Natural killer cell (primary cell): Measurements from ENCODE around the gene SNX5. TPM values are rescaled to one million over a fixed set of nuclear protein-coding genes. Genes with fewer than 3 reads are reported as not detected.
A peak's percentile ranks its signal among the peaks of the same experiment; 100 is the strongest.

Experiments
- ATAC-seq, 3 donors: fragments of 150-1000 bp in 2 of 3; fragments of 200-7000 bp in 1 of 3; cut with Tn5 transposase; 1 replicate in 1 of 3; 2 replicates in 2 of 3; pipeline ENCODE4 v1.10.0; 2021; ENCODE audit warnings: mild to moderate bottlenecking in 2 of 3, moderate library complexity in 2 of 3
- DNase-seq, 2 donors: peaks; one replicate each; pipeline versions ENCODE4 v3.0.0 to v3.0.0-alpha.2; 2013 to 2021; ENCODE audit warnings: mixed read lengths in 1 of 2
- H3K27ac ChIP-seq: one replicate; pipeline ENCODE4 v1.5.1; 2013; ENCODE audit warnings: mild to moderate bottlenecking, low read length
- H3K27me3 ChIP-seq: one replicate; pipeline ENCODE4 v1.6.1; 2013; ENCODE audit warnings: low read length; ENCODE audit not compliant: control insufficient read depth, insufficient read depth
- H3K36me3 ChIP-seq: one replicate; pipeline ENCODE4 v1.6.1; 2013; ENCODE audit warnings: low read length; ENCODE audit not compliant: control insufficient read depth, insufficient read depth
- H3K4me1 ChIP-seq: one replicate; pipeline ENCODE4 v1.6.1; 2013; ENCODE audit warnings: low read length; ENCODE audit not compliant: control insufficient read depth, insufficient read depth
- H3K4me3 ChIP-seq: one replicate; pipeline ENCODE4 v1.5.1; 2013; ENCODE audit warnings: low read length
- H3K9me3 ChIP-seq: one replicate; pipeline ENCODE4 v1.6.1; 2013; ENCODE audit warnings: low read length; ENCODE audit not compliant: control insufficient read depth, insufficient read depth
- H3K27ac Mint-ChIP-seq, 2 donors: one replicate each; pipeline ENCODE4 v1.8.0; 2022; ENCODE audit warnings: mild to moderate bottlenecking in 2 of 2, mixed read lengths in 2 of 2, moderate library complexity in 1 of 2
- H3K27me3 Mint-ChIP-seq, 2 donors: one replicate each; pipeline ENCODE4 v1.8.0; 2022; ENCODE audit warnings: low read depth in 2 of 2, mixed read lengths in 2 of 2
- H3K36me3 Mint-ChIP-seq: one replicate; pipeline ENCODE4 v1.8.0; 2022; ENCODE audit warnings: mixed read lengths
- H3K4me1 Mint-ChIP-seq, 2 donors: one replicate each; pipeline ENCODE4 v1.8.0; 2022; ENCODE audit warnings: mixed read lengths in 2 of 2
- H3K4me3 Mint-ChIP-seq: one replicate; pipeline ENCODE4 v1.8.0; 2022; ENCODE audit warnings: mild to moderate bottlenecking, moderate library complexity, mixed read lengths
- H3K9me3 Mint-ChIP-seq, 2 donors: one replicate each; pipeline ENCODE4 v1.8.0; 2022; ENCODE audit warnings: mixed read lengths in 2 of 2
- CTCF ChIP-seq: fragments of 200-600 bp; IDR thresholded peaks from one replicate; pipeline ENCODE4 v1.8.0; 2022; ENCODE audit warnings: antibody characterized with exemption
- WGBS: methylation state at CpG from one replicate; pipeline ENCODE4 v1.1.7; 2013; ENCODE audit warnings: missing lambda C conversion rate; ENCODE audit not compliant: insufficient coverage; 5-methylcytosine and 5-hydroxymethylcytosine counted together
- intact Hi-C: fragments of 100-400 bp; cut with micrococcal nuclease; formaldehyde crosslinking; loops from one replicate; pipeline ENCODE4 v1.14.2; 2022
- total RNA-seq, 4 donors: library from RNA; stranded (reverse); fragments of 120-200 nt in 1 of 4; gene quantifications; one replicate each; pipeline versions ENCODE4 v1.2.3 to v1.2.4, GENCODE V29; 2013 to 2022

The SNX5 gene
- total RNA-seq: 10 to 100 TPM; 62.3 to 85.4 (median 72.1) TPM
- 159 TPM for total RNA-seq (2013)

DNA sequence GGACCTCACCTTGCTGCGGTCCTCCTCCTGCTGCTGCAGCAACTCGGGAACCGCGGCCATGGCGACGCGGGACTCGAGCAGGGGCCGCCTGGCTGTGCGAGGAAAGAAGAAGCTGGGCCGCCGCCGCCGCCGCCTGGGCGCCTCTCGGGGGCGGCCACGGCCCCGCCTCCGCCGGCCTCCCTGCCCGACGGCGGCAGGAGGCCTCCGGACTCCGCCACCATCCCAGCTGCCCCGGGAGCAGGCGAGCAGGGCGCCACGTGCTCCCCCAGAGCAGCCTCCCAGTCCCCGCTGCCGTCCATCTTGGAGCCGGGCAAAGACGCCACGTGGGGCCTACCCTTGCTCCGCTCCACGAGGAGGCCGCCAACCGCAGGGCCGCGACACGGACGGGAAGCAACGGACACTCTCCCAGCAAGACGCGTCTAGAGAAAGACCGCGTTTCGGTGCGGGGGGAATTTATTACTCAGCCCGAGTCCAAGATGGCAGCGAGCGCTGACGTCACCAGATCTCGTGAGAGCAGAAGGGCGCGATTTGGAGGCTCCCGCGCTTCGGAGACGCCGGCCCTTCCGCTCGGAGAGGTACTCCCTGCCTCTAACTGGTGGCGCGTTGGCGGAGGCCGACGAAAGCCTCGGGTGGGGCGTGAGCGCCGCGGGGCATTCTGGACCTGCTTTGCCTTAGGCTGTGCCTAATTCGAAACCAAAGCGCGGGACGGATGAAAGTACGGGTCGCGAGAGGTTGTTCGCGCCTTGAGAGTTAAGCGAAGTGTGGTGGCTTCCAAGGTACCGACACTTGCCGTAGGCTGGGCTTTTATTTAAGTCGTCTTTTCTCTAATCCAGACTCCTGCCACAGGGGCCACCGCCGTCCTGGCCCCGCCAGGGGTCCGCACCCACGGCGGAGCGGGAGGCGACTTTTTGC, at the start of gene SNX5, which contains the start of gene MGME1:
TSS of gene SNX5 (minus strand) at position 429 of the 912 bp plus-strand sequence. CDS start at position 60, 369 bp downstream.
TSS of gene MGME1 (plus strand) at position 653 of the 912 bp plus-strand sequence. CDS start 842 bp downstream, outside the sequence.
- peaks cover 80 to 83% of the 10 kb centered on the region in 2 donors for H3K4me1 Mint-ChIP-seq
- peak within 1 kb of the TSS; percentile 88 for H3K4me3 ChIP-seq
- H3K27ac Mint-ChIP-seq: peak within 1 kb of the TSS; percentile 95 to 98
- peak within 1 kb of the TSS; percentile 98 for H3K4me3 Mint-ChIP-seq
- no peak for TF ChIP-seq CTCF
- no peaks in the 10 kb centered on the region for H3K27me3 ChIP-seq
- H3K36me3 ChIP-seq: no peaks in the 10 kb centered on the region
- ATAC-seq (peak; percentile 87 to 97 (median 91)), DNase-seq (peak; percentile 99)
- no peaks in the 10 kb centered on the region for H3K9me3 ChIP-seq
- intact Hi-C loops: loop anchor here (2.0 to 10.0 kb wide), 7 partner anchors 30 to 1234 kb away; partner anchors contain the start of genes KAT14, PET117, RRBP1 and SEC23B
- peaks cover 40% of the 10 kb centered on the region for H3K4me1 ChIP-seq
- WGBS: under 1% methylated on average over 96 of the region's 96 CpGs
- H3K27me3 Mint-ChIP-seq: no peaks in the 10 kb centered on the region
- no peaks in the 10 kb centered on the region for H3K36me3 Mint-ChIP-seq
- peak within 1 kb of the TSS; percentile 99 for H3K27ac ChIP-seq
- no peaks in the 10 kb centered on the region for H3K9me3 Mint-ChIP-seq

GRCh38 chr20:18018100-18018499, 49.5 kb upstream of the SNX5 start:
- TF ChIP-seq CTCF: no peak
- no peaks in the 10 kb centered on the region for H3K27me3 ChIP-seq
- H3K27me3 Mint-ChIP-seq: no peaks in the 10 kb centered on the region
- no peak overlapping the region for H3K27ac ChIP-seq
- H3K4me1 Mint-ChIP-seq: no peaks in the 10 kb centered on the region
- no peak overlapping the region for H3K4me3 ChIP-seq
- intact Hi-C loops: no loop called here
- 92% methylated on average over 10 of the region's 10 CpGs for WGBS
- ATAC-seq: no peak
- DNase-seq: no peak
- no peaks in the 10 kb centered on the region for H3K9me3 ChIP-seq
- no peak overlapping the region for H3K27ac Mint-ChIP-seq
- H3K9me3 Mint-ChIP-seq: no peaks in the 10 kb centered on the region
- H3K4me3 Mint-ChIP-seq: no peak overlapping the region
- no peaks in the 10 kb centered on the region for H3K36me3 ChIP-seq
- no peaks in the 10 kb centered on the region for H3K4me1 ChIP-seq
- H3K36me3 Mint-ChIP-seq: no peaks in the 10 kb centered on the region

DNA sequence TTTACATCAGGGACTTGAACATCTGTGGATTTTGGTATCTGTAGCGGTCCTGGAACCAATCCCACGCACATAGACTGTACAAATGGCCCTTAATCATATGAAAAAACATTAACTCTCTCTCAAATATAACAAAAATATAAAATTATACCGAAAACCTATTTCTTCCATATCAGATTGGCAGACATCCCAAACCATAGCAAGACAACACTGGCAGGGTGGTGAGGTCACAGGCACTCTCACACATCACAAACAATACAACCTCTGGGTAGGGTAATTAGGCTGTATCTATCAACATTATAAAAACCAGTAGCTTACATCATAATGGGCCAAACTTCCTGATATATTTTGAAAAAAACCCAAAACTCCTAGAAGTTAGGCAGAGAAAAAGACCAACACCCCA, 48.2 kb upstream of the SNX5 start:
- 80% methylated on average over 3 of the region's 3 CpGs for WGBS
- DNase-seq (no peak), ATAC-seq (no peak)
- no peaks in the 10 kb centered on the region for H3K36me3 Mint-ChIP-seq
- Histone ChIP-seq H3K27ac (no peak overlapping the region), H3K4me3 (no peak overlapping the region), H3K4me1 (no peaks in the 10 kb centered on the region), H3K27me3 (no peaks in the 10 kb centered on the region), H3K36me3 (no peaks in the 10 kb centered on the region), H3K9me3 (no peaks in the 10 kb centered on the region)
- no peaks in the 10 kb centered on the region for H3K9me3 Mint-ChIP-seq
- no peak overlapping the region for H3K4me3 Mint-ChIP-seq
- intact Hi-C loops: no loop called here
- no peak for TF ChIP-seq CTCF
- no peak overlapping the region for H3K27ac Mint-ChIP-seq
- H3K27me3 Mint-ChIP-seq: no peaks in the 10 kb centered on the region
- H3K4me1 Mint-ChIP-seq: no peaks in the 10 kb centered on the region
